Measurements from ENCODE around the gene KDELR3.
"Not testable (repeated sequence)": the region's sequence is repeated elsewhere in the genome, so short reads cannot be mapped to it uniquely, and the experiment has no call there.

Gene KDELR3

DNA sequence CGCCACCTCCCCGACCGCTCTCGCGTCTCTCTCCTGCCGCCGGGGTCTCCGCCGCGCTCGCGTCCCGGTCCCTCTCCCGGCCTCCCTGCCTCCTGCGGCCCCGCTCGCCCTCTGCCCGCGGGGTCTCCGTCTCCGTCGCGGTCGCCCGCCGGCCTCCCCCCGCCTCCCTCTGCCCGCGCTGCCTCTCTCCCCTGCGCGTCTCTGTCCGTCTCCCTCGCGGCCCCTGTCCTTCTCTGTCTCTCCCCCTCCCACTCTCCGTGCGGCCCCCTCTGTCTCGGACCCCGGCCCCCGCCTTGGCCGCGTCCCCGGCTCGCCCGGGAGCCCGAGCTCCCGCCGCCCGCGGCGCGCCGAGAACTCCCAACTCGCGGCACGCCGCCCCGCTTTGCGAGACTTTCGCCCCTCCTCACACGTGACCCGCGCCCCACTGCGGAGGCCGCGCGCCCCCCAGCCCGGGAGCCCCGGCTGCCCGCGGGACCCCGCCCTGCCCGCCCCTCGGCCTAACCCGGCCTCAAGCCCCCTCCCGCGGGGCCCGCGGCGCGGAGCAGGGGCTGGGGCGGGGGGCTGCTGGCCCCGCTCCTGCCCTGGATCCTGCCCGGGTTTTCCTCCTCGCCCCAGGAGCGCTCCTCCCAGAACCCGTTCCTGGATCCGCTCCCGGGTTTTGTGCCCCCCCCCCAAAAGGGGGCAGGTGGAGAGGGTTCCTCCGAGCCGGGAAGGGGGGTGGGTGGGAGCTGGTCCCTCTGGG, 12.2 kb upstream of the KDELR3 start:
- in situ Hi-C loops (cut with MboI; ENCODE audit: low sequenced_read_pairs), result no loop called here

DNA sequence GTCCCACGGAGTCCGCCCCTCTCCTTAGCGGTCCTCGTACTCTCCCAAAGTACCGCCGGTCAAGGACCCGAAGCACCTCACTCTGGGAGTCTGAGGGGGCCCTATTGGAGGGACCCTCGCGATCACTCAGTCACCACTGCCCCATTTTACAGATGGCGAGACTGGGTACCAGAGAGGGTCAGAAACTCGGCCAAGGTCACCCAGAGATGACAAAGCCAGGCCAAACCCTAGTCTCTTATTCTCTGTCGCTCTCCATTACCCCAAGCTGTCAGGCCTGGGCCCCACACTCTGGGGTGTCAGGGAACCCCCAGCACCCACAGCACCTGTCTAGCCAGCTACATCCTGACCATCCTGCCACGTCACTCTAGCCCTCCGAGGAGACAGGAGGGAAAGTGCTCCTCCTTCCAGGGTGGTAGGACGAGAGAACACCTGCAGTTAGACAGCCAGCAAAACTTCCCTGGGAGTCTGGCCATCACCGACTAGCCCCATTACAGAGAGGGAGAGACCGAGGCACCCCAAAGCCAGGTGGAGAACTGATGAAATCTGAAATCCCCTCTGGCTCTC, 11.5 kb upstream of the KDELR3 start:
- in situ Hi-C loops (cut with MboI; ENCODE audit: low sequenced_read_pairs), result no loop called here

DNA sequence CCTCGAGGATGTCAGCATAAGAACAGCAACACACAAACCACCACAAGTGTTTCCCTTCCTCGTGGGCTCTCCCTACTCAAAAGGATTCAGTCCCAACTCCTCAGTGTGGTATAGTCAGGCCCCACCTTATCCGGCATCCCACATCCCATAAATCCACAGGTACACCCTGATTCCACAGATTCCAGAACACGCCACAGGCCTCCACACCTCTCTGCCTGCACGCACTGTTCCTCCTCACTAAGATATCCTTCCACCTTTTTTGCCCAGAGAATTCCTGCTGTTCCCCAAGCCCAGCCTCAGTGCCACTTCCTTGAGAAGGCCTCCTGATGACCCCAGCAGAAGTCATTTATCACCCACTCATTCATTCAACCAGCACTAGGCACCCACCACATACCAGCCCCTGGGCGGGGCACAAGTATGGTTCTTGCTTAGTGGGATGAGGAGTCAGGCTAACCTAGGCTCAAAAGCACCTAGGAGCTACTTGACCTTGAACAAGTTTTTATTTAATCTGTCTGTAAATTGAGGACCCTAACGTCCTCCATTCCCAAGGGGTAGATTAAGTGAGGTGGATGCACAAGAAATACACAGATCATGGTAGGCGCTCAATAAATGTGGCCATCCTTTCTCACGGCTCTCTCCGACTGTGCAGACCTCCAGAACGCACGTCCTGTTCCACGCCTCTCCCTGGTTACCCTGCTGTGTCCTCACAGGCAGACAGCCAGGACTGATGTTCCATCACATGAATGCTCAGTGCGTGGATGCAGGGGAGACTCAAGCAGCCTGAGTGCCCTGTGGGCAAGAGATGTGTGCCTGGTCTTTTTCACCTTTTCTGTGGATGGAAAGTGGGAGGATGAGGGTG, 10.8 kb upstream of the KDELR3 start:
- in situ Hi-C loops (cut with MboI; ENCODE audit: low sequenced_read_pairs), result no loop called here

DNA sequence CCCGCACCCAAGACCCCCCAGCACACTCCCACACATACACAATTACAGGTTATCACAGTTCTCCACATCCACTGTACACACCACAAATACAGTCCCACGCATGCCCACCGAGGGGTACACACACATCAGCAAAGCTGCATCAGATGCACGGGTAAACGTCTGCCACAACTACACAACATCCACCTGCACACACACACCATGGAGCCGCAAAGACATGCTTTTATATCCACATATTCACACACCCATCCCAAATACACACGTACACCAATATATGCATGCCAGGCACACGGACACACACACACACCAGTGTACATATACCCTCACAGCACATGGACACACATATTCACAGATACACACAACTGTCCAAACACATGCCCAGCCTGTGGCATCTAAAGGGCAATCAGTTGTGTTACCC, 7.5 kb upstream of the KDELR3 start:
- in situ Hi-C loops (cut with MboI; ENCODE audit: low sequenced_read_pairs), result no loop called here

DNA sequence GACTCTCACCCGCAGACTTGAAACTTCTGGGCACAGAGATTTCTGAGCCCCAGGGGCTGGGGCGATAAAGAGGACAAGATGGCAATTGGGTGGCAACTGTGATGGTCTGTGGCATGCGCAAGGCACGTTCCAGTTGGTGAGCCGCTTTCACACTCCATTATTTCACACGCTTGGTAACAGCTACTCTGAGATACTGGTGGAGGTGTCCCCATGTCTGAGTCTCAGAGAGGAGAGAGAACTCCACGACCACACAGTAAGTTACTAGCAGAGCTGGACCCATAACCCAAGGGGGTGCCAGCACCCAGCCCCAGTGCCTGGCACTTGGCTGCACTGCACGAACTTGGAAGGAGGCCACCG, 6.9 kb upstream of the KDELR3 start:
- in situ Hi-C loops (cut with MboI; ENCODE audit: low sequenced_read_pairs), result no loop called here

DNA sequence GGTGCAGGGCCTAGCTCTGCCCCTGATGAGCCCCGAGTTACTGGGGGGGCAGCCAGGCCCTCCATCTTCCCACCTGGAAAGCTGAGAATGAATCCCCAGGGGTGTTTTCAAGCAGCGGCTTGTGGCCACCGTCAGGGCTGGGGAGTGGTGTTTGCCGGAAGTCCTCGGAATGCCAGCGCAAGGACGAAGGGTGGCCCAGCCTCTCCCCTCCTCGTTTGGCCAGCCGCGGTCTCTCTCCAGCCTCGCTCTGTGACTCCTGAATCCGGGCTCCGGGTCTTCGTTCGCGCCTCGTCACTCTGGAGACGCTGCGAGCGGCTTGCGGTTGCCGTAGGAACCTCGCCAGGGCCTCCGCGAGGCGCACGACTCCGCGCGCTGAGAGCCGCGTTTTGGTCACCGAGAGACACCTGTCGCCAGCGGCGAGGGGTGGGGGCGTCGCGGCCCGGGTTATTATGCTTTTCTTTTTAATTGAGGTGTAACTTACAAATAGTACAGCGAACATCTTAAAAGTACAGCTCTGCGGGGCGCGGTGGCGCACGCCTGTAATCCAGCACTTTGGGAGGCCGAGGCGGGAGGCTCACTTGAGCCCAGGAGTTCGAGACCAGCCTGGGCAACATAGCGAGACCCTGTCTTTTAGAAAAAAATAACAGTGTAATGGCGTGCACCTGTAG, 6.3 kb upstream of the KDELR3 start:
- in situ Hi-C loops (cut with MboI; ENCODE audit: low sequenced_read_pairs), result no loop called here

DNA sequence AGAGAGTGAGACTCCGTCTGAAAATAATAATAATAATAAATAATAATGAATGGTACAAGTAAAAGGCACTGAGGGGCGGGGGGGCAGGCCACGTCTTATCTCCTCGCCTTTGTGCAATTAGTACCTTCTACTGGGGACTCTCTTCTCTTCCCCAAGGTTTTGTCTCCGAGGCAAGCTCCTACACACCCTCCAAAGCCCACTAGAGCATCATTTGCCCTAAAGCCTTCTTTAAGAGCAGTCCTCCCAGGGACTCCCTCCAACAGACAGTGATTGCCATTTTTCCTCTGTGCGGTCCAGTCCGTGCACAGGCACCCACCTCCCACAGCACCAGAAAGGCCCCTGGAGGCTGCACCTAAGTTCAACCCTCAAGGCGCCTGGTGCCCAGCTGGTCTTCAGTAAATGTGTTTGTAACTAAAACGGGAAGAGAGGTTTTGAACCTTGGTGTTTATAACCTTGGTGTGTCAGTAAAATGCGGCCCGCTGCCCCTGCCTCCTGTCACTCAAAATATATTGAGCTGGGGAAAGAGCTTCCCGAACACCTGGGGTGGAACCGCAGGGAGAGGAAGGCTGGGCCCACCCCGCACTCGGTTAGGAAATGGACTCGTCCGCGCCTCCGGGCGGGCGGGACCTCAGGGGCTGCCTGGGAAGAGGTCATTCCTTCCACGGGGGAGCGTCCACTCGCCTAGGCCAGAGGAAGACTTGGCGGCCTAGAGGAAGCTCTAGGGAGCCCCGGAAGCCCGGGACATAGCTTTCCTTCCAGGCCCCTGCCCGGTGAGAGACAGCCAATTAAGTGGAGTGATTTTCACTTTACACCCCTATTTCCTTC, 4.7 kb upstream of the KDELR3 start:
- in situ Hi-C loops (cut with MboI; ENCODE audit: low sequenced_read_pairs), result no loop called here

DNA sequence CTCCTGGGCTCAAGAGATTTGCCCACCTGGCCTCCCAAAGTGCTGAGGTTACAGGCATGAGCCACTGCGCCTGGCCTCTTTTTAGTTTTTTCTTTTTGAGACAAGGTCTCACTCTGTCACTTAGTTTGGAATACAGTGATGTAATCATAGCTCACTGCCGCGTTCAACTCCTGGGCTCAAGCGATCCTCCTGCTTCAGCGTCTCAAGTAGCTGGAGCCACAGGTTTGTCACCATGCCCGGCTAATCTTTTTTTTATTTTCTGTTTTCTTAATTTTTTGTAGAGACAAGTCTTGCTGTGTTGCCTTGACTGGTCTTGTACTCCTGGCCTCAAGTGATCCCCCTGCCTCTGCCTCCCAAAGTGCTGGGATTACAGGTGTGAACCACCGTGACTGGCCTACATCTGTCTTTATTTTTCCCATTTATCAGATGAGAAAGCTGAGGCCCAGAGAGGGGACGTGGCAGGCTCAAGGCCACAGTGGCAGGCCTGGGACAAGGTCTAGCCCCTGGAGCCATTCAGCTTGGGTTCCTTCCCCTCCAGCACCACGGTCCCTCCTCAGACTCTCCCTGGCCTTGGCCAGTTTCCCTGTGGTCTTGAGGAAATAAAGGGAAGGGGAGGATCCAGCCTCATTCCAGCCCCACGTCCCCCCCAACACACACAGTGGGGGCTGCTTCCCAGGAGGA, 2.8 kb upstream of the KDELR3 start:
- in situ Hi-C loops (cut with MboI; ENCODE audit: low sequenced_read_pairs), result no loop called here

DNA sequence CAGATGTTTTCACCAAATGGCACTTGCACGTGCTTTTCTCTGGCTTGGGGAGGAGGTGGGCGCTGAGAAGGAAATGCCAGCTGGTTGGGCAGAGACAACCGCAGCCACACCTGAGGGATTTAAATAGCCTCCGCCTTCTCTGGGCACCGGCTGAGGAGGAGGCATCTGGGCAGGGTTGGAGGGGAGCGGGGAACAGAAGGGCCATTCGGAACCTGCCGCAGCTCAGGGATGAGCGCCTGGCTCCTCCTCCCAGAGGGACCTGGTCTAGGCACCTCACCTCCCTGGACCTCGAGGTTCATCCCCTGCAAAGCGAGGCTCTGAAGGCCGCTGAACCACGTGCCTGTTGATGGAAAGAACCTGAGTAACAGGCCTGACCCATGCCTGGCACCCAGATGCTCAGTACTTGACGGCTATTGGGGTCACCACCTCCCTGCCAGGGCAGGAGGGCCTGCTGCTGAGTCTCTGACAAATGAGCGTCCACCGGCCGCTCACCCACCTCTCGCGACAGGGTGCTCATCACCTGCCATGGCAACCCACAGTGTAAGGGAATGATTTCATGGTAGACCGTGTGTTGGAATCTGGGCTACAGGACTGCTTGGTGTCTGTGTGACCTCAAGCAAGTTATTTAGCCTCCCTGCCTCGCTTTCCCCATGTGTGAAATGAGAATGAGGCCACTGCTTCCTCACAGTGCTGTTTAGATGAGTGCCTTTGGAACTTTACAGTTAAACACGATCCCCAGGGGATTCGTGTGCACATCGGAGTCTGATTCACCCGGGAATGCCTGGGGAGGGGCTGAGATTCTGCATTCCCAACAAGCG, 2.0 kb upstream of the KDELR3 start:
- in situ Hi-C loops (cut with MboI; ENCODE audit: low sequenced_read_pairs), result no loop called here

DNA sequence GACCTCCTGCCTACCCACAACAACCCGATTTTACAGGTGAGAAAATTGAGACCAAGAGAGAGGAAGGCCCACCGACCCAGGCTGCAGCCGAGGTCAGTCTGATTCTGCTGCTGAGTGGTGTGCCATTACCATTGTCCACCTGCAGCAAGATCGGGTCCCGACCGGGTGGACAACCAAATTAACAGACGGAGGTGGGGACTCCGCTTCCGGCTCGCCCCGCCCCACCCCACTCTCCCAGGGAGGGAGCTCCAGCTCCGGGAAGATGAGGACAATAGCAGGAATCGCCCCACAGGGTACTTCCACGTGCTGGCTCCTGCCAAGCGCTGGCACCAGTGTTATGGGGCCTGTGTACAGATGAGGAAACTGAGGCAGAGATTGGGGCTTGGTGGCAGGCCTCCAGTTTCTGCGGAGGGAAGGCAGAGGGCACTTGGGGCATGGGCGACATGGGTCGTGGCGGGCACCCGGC, 425 bp upstream of the KDELR3 start:
- in situ Hi-C loops (cut with MboI; ENCODE audit: low sequenced_read_pairs), result no loop called here

DNA sequence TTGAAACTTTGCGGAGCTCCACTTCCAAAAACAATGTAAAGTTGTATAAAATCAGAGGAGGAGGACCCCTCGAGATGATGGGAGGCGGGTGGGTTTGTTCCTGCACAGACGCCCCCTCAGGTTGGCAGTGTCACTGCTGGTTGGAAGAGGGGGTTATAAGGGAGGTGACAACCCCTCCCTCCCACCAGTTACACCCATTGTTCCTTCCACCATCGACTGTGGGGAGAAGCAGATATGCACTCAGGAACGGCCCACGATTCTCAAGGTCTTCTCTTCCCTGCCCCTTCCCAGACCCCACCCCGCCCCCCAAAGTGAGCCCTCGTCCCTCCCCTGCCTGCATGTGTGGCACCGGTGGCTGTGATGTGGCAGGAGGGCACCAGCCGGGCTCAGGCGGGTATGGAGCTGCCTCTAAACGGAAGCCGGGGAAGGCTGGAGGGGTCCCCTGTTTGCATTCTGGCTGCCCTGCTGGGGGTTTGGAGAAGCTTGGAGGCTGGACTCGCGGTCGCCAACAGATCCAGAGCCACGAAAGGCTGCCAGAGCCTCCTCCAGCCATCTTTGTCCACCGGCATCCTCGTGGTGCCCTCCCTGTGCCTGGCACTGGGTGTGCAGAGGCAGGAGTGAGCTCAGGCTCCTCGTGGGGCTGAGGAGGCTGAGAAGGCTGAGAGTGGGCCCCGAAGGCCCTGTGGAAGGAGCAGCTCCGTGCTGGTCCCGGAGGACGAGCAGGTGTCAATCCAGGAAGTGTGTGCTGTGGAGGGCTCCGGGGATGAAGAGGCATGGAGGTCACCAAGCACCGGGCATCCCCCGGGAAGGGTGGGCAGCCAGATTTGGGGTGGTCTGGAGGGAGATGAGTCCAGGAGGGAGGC, 778 bp downstream of the KDELR3 start:
- in situ Hi-C loops (cut with MboI; ENCODE audit: low sequenced_read_pairs), result no loop called here

DNA sequence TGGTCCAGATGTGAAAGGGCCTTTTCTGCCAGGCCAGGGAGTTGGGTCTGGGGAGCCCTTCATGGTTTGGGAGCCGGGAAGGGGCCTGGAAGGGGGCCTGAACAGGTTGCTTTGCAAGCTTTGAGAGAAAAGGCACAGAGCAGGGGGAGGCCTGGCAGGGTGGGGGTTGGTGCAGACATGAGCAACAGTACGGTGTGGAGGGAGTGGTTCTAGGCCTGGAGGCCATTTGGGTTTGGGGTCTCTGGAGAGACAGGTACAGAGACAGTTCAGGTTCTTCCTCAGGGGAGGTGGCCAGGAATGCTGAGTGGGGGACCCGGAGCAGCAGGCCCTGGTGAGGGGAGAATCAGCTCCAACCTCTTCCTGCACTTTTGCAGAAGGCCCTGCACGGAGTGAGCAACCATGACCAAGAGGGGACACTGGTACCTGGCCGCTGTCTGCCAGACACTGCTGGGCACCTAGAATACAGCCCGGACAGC, 1.4 kb downstream of the KDELR3 start:
- in situ Hi-C loops (cut with MboI; ENCODE audit: low sequenced_read_pairs), result no loop called here

DNA sequence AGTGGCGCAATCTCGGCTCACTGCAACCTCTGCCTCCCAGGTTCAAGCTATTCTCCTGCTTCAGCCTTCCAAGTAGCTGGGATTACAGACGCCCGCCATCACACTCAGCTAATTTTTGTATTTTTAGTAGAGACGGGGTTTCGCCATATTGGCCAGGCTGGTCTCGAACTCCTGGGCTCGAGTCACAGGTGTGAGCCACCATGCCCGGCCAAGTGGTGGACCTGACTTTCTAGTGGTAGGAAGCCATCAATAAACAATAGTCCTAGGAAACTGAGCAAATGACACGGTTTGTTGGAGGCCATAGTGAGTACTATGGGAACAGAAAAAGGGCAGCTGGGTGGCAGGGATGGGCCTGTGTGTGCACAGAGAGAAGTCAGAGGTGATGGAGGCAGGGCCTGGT, 2.3 kb downstream of the KDELR3 start:
- in situ Hi-C loops (cut with MboI; ENCODE audit: low sequenced_read_pairs), result not testable (repeated sequence)

DNA sequence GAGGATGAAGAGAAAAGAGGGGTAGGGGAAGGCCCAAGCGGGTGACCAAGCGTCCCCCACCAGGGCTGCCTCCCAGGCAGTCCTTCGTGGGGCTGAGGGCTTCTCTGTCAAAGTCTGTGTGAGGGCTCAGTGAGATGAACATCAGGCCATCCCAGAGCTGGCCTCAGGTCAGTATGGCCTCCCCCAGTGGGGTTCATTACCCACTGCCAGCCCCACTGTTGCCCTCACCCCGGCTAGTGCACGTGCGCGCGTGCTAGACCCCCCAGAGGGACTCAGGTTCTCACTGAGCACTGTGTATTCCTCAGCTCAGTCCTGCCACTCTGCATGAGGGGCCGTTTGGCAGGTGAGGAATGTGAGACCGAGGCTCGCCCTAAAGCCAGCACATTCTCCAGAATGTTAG, 3.3 kb downstream of the KDELR3 start:
- in situ Hi-C loops (cut with MboI; ENCODE audit: low sequenced_read_pairs), result no loop called here

DNA sequence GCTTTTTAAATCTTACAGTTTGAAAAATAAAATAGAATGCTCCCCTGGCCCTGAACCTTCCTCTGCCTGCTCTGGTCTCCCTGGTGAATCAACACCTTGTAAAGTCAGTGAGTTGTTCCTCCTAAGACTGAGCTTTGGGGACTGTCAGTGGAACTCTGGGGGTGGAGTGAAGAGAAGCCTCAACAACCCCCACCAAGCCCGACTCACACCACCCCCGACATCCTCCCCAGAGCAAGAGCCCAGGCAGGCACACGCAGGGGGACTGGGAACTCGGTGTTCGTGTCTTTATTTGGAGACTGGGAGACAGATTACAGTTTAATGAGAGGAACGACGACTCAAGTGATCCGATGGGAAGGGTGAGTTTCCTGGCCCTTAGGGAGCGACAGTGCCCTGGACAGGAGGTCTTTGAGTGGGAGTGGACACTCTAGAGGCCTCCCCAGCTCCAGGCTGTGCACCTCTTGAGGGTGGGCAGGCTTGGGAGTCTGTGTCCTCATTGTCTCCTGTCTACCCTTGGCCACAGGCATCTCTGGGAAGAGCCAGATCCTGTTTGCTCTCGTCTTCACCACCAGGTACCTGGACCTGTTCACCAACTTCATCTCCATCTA, 6.2 kb downstream of the KDELR3 start:
- in situ Hi-C loops (cut with MboI; ENCODE audit: low sequenced_read_pairs), result no loop called here

DNA sequence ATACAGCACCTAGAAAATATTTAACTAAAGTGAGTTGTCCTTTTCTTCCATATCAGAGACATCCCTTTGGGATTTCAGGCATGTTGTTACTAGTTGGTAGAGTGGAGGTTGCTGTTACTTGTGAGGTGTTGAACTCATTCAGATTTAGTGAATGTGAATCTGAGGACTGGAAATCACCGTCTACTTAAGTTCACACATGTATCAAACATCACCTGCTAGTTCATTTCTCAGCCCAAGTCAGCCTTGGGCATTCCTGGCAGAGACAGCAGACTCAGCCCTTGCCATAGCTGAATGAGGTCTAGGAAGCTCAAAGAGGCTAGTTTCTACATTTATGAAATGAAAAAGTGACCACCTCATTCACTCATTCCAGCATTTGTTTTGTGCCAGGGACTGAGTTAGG, 9.7 kb downstream of the KDELR3 start:
- in situ Hi-C loops (cut with MboI; ENCODE audit: low sequenced_read_pairs), result no loop called here

DNA sequence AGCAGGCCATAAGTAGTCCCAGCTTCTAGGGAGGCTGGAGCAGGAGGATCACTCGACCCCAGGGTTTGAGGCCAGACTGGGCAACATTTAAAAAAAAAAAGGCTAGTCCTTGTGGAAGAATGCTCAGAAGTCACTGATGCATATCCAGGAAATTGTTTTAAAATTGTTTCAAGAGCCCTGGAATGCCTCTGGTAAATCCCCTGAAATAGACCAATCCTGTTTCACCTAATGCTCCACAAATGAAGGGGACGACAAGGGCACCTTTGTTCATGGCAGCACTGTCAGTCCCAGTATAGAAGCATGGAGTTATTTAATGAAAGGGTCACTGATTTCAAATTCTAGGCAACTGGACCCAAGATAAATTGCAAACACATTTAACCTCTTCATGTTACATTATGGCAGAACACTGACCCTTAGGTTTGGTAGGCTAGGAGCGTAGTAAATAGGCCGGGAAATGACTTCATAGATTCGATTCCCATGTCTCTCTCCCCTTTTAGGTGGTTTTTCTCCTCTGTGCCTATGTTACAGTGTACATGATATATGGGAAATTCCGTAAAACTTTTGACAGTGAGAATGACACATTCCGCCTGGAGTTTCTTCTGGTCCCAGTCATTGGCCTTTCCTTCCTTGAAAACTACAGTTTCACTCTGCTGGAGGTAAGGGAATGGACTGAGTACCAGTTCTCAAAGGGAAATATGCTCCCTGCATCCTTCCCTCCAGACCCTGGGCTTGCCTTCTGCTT, 11.4 kb downstream of the KDELR3 start:
- in situ Hi-C loops (cut with MboI; ENCODE audit: low sequenced_read_pairs), result no loop called here
